HG03066 (cell line): ENCODE results near the gene RIPK1.
"Not testable (repeated sequence)": the region's sequence is repeated elsewhere in the genome, so short reads cannot be mapped to it uniquely, and the experiment has no call there.

ENCODE experiments used
- ATAC-seq: cut with Tn5 transposase; IDR thresholded peaks from one replicate; pipeline ENCODE4 v1.9.1; 2021; ENCODE audit warnings: low read depth; ENCODE audit not compliant: unreplicated experiment

RIPK1 gene

GRCh38 chr6:3078952-3079351 lies 10.7 kb downstream of the RIPK1 start:
- ATAC-seq, result not testable (repeated sequence)

GRCh38 chr6:3079682-3080081 lies 11.4 kb downstream of the RIPK1 start:
- ATAC-seq, result no peak

- no peak for ATAC-seq
Measured at GRCh38 chr6:3081960-3082359, 13.7 kb downstream of the RIPK1 start.

DNA sequence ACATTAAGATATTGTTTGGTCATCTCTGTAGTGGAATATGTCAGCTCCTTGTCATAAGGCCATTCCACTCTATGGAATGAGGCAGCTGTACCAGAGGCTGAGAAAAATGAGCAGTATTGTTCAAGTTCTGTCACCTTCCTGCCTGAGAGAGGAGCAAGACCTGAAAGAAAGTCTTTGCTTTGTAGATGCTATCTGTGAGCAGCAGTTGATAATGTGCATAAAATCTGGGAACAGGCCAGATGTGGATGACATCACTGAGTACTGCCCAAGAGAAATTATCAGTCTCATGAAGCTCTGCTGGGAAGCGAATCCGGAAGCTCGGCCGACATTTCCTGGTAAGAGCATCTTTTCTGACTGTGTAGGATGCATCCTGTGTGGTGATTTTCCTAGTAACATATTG lies 16.8 kb downstream of the RIPK1 start:
- ATAC-seq, result no peak

DNA sequence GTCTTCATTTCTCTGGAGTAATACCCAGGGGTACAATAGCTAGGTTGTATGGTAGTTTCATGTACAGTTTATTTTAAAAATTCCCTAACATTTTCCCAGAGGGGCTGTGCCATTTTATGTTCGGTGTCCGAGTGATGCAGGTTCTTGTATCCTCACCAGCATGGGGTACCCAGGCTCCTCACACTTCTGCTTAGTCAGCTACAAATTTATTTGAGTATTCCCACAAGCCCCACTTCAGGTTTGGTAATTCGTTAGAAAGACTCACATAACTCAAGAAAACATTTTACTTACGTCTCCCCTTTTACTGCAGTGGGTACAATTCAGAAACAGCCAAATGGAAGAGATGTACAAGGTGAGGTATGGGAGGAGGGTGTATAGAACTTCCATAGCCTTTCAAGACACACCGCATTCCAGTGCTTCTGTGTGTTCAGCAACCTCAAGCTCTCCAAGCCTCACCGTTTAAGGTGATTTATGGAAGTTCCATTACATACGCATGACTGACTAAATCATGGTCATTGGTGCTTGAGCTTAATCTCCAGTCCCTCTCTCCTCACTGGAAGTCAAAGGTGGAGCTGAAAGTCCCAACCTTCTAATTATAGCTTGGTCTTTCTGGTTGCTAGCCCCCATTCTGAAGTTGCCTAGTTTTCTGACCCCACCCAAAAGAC lies 18.1 kb downstream of the RIPK1 start:
- no peak for ATAC-seq

- ATAC-seq, result no peak
Measured at GRCh38 chr6:3088446-3088845, 20.2 kb downstream of the RIPK1 start.

DNA sequence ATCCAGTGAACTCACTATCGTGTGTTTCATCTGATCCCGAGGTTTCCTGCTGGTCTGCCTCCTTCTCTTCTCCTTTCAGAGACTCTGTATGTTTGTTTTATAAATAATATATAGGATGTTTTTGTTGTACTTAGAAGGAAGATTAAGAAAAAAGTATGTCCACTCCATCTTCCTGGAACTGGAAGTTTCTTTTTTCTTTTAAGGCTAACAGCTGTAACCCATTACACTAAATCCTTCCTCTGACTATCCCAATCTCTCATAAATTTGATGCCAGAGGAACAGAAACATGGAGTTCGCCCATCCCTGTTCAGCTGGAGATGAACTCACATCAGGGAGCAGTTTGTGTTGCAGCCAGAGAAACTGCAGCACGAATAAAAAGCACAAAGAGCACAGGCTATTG lies 20.7 kb downstream of the RIPK1 start:
- ATAC-seq, result no peak

DNA sequence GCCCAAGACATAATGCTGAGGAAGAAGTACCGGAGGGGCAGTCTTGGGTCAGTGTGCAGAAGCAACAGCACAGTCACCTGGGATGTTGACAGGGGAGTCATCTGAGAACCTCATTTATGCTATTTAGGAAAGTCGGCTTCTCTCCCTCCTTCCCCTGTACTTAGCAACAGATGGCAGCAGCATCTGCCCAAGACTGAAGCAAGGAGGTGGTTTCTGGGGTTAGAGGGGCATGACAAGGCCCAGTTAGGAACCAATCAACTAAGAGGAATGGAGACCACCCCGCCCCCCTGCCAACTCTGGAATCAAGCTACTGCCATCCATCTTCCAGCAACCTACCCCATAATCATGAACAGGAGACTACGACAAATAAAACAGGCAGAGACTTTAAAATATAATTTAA lies 21.7 kb downstream of the RIPK1 start:
- ATAC-seq, result no peak

GRCh38 chr6:3094815-3095214 lies 26.5 kb downstream of the RIPK1 start:
- no peak for ATAC-seq

- ATAC-seq, result no peak
Measured at GRCh38 chr6:3102875-3103274, 34.6 kb downstream of the RIPK1 start.

- no peak for ATAC-seq
Measured at GRCh38 chr6:3108746-3109414, 40.6 kb downstream of the RIPK1 start.

DNA sequence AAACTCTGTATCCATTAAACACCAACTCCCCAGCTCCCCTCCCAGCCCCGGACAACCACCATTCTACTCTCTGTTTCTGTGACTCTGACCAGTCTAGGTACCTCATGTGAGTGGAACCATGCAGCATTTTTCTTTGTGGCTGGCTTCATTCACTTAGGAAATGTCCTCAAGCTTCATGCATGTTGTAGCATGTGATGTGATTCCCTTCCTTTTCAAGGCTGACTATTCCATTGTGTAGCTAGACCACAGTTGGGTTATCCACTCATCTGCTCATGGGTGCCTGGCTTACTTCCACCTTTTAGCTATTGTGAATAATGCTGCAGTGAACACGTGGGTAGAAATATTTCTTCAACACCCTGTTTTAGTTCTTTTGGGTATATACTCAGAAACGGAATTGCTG lies 41.5 kb downstream of the RIPK1 start:
- no peak for ATAC-seq

GRCh38 chr6:3114377-3114776 lies 46.1 kb downstream of the RIPK1 start:
- ATAC-seq, result no peak

DNA sequence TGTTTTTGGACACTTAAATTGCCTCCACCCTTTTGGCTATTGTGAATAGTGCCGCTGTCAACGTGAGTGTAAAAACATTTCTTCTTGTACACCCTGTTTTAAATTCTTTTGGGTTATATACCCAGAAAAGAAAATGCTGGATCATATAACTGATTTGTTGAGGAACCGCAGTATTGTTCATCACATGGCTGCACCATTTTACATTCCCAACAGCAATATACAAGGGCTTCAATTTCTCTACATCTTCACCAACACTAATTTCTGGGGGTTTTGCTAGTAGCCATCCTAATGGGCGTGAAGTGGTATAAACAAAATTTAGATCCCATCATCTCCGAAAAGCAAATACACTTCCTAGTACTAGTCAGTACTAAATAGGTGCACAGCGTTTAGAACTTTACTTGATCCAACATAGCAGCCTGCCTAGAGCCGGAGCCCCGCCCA lies 49.6 kb downstream of the RIPK1 start:
- ATAC-seq, result peak; percentile 3

DNA sequence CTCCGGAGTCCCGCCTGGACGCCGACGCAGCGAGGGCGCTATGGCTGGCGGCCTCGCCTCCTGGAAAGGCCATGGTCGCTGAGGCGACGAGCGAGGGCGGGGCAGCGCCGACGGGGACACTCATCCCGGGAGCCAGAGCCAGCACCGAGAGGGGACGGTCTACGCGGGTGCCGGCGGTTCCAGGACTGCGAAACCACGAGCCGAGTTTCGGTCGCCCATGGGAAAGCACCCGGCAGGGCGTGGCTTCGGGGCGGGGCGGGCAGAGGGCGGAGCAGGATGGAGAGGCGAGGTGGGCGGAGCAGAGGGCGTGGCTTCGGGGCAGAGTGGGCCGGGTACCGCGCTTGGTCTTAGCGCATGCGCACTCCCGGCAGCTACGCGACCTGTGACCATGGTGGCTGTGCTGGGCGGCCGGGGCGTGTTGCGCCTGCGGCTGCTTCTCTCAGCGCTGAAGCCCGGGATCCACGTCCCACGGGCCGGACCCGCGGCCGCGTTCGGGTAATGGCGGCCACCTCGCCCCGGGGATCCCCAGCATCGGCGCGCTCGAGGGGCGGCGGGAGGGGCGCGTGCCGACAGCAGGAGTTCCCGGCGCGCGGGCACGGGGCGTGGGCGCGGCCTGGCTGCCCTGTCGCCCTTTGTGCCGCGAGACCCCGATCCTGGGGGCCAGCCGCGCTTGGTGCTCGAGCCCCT lies 50.2 kb downstream of the RIPK1 start, which contains the start of gene BPHL:
Gene BPHL (plus strand): TSS at position 359 of the 687 bp plus-strand sequence. CDS start 30 bp downstream, at position 389.
- ATAC-seq, result peak; percentile 92

DNA sequence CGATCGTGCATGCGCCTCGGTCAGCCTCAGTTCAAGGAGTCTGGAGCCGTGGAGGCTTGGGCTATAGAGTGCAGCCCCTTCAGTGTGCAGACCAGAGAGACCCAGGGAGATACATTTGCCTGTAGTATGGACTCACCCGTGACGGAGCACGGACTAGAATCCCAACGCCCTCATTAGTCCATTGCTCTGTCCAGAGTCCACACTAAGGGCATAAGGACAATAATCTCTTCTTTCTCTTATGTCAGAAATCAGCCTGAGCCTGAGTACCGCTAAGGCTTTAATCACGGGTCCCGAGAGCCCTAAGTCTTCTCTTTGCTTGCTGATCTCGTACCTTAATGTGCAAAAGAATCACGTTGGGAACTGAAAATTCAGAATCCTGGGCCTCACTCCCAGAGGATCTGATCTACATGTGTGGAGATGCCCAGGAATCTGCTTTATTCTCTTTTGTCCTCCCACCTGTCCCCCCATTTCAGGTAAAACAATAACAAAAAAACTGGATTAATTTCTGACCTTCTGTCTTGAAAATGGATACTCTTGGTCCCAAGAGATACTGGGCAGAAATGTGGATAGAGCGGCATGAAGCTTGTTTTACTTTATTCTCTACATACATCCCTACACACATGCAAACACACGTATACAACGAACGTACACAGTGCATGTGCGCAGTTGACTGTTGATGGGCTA lies 50.9 kb downstream of the RIPK1 start:
- peak; percentile 17 for ATAC-seq

DNA sequence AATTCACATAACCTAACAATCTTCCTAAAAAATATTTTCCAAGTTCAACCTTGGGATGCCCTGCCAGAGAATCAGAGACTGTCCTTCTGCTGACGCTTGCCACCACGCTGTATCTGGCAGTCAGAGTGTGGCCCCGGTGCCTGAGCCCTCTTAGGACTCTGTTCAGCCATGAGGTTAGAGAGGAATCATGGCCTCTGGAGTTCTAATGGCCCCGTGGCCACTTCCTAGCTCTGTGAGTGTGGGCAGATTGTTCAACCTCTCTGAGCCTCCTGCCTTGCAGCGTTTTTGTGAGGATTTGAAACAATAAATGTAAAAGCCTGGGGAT lies 52.4 kb downstream of the RIPK1 start:
- no peak for ATAC-seq

DNA sequence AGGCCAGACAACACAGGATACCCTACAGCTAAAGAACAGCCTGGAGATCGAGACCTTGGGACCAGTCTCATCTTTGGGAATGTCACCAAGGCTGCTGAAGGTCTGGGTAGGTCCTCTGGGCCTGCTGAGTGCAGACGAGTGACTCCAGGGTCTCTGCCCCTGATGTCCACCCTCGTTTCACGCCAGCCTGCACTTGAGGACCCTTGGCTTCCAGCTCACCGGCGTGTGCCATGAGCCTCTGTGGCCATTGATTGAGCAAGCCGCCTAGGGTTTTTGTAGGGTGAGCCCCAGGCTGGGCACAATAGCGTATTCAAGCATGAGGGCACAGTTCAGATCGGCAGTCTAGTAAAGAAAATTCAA lies 54.5 kb downstream of the RIPK1 start:
- no peak for ATAC-seq

DNA sequence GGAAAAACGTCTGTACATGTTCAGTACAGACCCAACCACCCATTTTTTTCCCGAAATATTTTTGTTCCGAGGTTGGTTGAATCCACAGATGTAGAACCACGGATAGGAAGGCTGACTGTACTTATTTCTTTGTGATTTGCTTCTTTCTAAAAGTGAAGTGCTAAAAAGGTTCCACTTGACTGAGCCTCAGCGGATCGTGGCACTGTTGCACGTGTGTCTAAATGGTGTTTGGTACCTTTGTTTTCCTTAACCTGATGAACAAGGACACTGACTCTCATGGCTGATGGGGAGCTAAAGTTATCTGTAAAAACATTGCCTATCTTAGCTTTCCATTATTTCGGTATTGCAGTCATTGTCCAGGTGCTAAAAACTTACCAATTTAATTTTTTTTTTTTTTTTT lies 56.4 kb downstream of the RIPK1 start:
- ATAC-seq, result no peak

DNA sequence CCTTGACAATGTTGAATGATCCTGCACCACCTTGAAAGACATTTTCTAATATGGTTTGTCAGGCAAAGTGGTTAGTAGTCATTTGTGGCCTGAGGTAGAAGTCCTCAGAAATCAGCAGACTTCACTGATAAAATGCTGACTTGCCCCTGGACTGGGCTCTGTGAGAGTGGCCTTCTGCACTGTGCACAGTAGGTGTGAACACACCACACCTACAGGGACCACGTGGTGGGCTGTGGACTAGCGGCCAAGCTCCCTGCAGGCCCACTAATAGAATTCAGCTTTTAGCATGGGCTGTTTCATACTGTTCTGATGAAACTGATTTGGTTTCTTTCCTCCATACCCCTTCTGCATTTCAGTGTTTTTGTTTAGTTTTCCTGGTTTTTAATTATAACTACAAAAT lies 57.5 kb downstream of the RIPK1 start:
- ATAC-seq, result no peak

DNA sequence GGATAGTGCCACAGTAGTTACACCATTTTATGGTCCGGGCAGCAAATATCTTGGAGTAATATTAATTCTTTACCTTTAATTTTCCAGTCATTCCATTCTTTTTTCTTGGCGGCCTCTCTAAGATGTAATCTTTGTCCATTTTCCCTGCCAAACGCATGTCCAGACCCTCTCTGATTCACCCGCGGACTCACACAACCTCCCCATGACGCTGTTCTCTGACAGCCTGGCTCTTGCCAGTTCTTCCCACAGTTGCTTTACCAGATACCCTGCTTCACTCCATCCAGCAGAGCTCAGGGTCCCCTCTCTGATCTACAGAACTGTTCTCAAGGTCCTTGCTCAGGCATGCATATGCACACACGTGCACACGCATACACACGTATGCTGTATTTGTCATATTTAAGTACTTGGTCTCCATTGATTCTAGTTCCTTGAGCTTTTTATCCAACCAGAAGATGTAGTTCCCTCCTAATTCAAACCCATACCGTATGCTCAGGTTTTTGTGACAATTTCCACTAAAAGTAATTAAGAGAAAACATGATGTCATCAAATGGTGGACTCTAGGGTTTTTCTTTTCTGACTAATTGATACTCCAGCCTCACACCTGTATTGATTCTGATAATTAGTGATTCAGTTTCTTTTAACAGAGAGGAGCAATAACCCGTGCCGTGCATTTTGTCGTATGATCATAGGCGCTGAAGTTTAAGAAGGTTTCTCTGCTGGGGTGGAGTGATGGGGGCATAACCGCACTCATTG lies 60.2 kb downstream of the RIPK1 start:
- no peak for ATAC-seq
